Measurements from ENCODE around the gene BANF1. TPM values are rescaled to one million over a fixed set of nuclear protein-coding genes. Genes with fewer than 3 reads are reported as not detected.
A peak's percentile ranks its signal among the peaks of the same experiment; 100 is the strongest.

Gene BANF1
- total RNA-seq (100 to 1,000 TPM in 5 of 7 donors, 10 to 100 TPM in 2; 42.1 to 268 (median 161) TPM), polyA plus RNA-seq (100 to 1,000 TPM; 207 to 222 TPM)
- long read RNA-seq, donor 1, transcript BANF1-201 (3 exons, 1,155 nt) = major isoform, 15 of 22 reads
- long read RNA-seq, donor 1, partial matches to known transcripts = 2 of 22 reads
- long read RNA-seq, donor 1, other reads (novel, unspliced or antisense) = 1 of 22 reads
- long read RNA-seq, donor 2, transcript BANF1-201 (3 exons, 1,155 nt) = major isoform, 181 of 236 reads
- long read RNA-seq, donor 2, transcript BANF1-202 (3 exons, 946 nt) = minor isoform, 23 of 236 reads
- long read RNA-seq, donor 2, transcript BANF1-203 (2 exons, 612 nt) = minor isoform, 6 of 236 reads
- long read RNA-seq, donor 2, transcript BANF1-208 (3 exons, 1,135 nt) = minor isoform, 8 of 236 reads
- long read RNA-seq, donor 2, partial matches to known transcripts = 15 of 236 reads
- long read RNA-seq, donor 2, other reads (novel, unspliced or antisense) = 0 of 236 reads
- long read RNA-seq, donor 3, transcript BANF1-201 (3 exons, 1,155 nt) = major isoform, 60 of 82 reads
- long read RNA-seq, donor 3, partial matches to known transcripts = 7 of 82 reads
- long read RNA-seq, donor 3, other reads (novel, unspliced or antisense) = 8 of 82 reads

GRCh38 chr11:66001942-66002647 is at the start of gene BANF1, which contains the start of gene EIF1AD:
BANF1 (plus strand) TSS chr11:66002503; CDS start chr11:66003251, 748 bp downstream.
EIF1AD (minus strand) TSS chr11:66002157; CDS start chr11:66000389, 1,768 bp downstream.
- TF ChIP-seq POLR2A (IDR thresholded peaks at IDR 0.05) = peak; percentile 59
- TF ChIP-seq EP300 (IDR thresholded peaks at IDR 0.05) = no peak
- no peak for TF ChIP-seq CTCF (IDR thresholded peaks at IDR 0.05)
- DNase-seq = peak; percentile 89 to 94 (median 92)
- peak within 1 kb of the TSS; percentile 74 for H3K4me3 ChIP-seq

GRCh38 chr11:65953471-65953870 is 48.8 kb upstream of the BANF1 start:
- no peak for DNase-seq
- H3K4me1 ChIP-seq (ENCODE audit: insufficient read depth) = no peaks in the 10 kb centered on the region
- H3K9me3 ChIP-seq = no peaks in the 10 kb centered on the region
- no peaks in the 10 kb centered on the region for H3K27me3 ChIP-seq
- intact Hi-C loops (cut with DNase I) = no loop called here
- no peak for TF ChIP-seq CTCF (IDR thresholded peaks at IDR 0.05)
- TF ChIP-seq POLR2A (IDR thresholded peaks at IDR 0.05) = no peak
- no peak for TF ChIP-seq EP300 (IDR thresholded peaks at IDR 0.05)
- no peak overlapping the region for H3K27ac ChIP-seq
- 83 to 85% (median 84%) methylated on average over 20 of the region's 20 CpGs for WGBS, 3 donors
- H3K36me3 ChIP-seq = no peaks in the 10 kb centered on the region
- no peak overlapping the region for H3K4me3 ChIP-seq

More at GRCh38 chr11:66001942-66002647, at the start of gene BANF1, which contains the start of gene EIF1AD:
- WGBS, 3 donors = 0 to 1% (median 0%) methylated on average over 51 to 55 of the region's 55 CpGs
- H3K27me3 ChIP-seq = no peaks in the 10 kb centered on the region
- no peaks in the 10 kb centered on the region for H3K36me3 ChIP-seq
- intact Hi-C loops (cut with DNase I) = no loop called here
- no peaks in the 10 kb centered on the region for H3K9me3 ChIP-seq
- peak within 1 kb of the TSS; percentile 79 to 81 for H3K27ac ChIP-seq
- H3K4me1 ChIP-seq (ENCODE audit: insufficient read depth) = peaks cover 5% of the 10 kb centered on the region

GRCh38 chr11:65954771-65955170 is 47.5 kb upstream of the BANF1 start:
- H3K27ac ChIP-seq = no peak overlapping the region
- intact Hi-C loops (cut with DNase I) = loop anchor here in 1 of 4 donors (5.0 kb wide), 1 partner anchor 32 kb away; no protein-coding TSS in a partner anchor
- H3K36me3 ChIP-seq = no peaks in the 10 kb centered on the region
- no peak for DNase-seq
- no peak for TF ChIP-seq CTCF (IDR thresholded peaks at IDR 0.05)
- no peak for TF ChIP-seq POLR2A (IDR thresholded peaks at IDR 0.05)
- TF ChIP-seq EP300 (IDR thresholded peaks at IDR 0.05) = no peak
- 64 to 72% (median 69%) methylated on average over 8 of the region's 8 CpGs for WGBS, 3 donors
- no peaks in the 10 kb centered on the region for H3K27me3 ChIP-seq
- H3K4me1 ChIP-seq (ENCODE audit: insufficient read depth) = no peaks in the 10 kb centered on the region
- no peaks in the 10 kb centered on the region for H3K9me3 ChIP-seq
- H3K4me3 ChIP-seq = no peak overlapping the region

- Histone ChIP-seq H3K36me3 (no peaks in the 10 kb centered on the region), H3K4me3 (no peak overlapping the region), H3K27me3 (no peaks in the 10 kb centered on the region), H3K27ac (no peak overlapping the region), H3K4me1 (ENCODE audit: insufficient read depth) (peaks cover 9% of the 10 kb centered on the region), H3K9me3 (no peaks in the 10 kb centered on the region)
- intact Hi-C loops (cut with DNase I) = loop anchor here in 1 of 4 donors (5.0 kb wide), 1 partner anchor 36 kb away; no protein-coding TSS in a partner anchor
- WGBS, 3 donors = 46 to 54% (median 46%) methylated on average over 4 of the region's 4 CpGs
- no peak for DNase-seq
- no peak for TF ChIP-seq CTCF (IDR thresholded peaks at IDR 0.05)
- no peak for TF ChIP-seq EP300 (IDR thresholded peaks at IDR 0.05)
- no peak for TF ChIP-seq POLR2A (IDR thresholded peaks at IDR 0.05)
These were observed 44.0 kb upstream of the BANF1 start for GRCh38 chr11:65958291-65958690.
